Epithelial cell of prostate (primary cell): Measurements from ENCODE around the gene PTRHD1.
A peak's percentile ranks its signal among the peaks of the same experiment; 100 is the strongest.
"Not testable (repeated sequence)": the region's sequence is repeated elsewhere in the genome, so short reads cannot be mapped to it uniquely, and the experiment has no call there.

Source experiments
- DNase-seq: peaks from one replicate; pipeline ENCODE4 v3.0.0-alpha.2; 2011; ENCODE audit warnings: low read depth, low spot score
- H3K27ac ChIP-seq: fragments of 450-650 bp; 2 replicates; pipeline ENCODE4 v1.5.1; 2017; ENCODE audit warnings: mild to moderate bottlenecking

Gene PTRHD1

GRCh38 chr2:24816404-24816803 is 23.2 kb upstream of the PTRHD1 start:
- H3K27ac ChIP-seq = no peak overlapping the region
- DNase-seq = no peak

GRCh38 chr2:24815171-24815570 is 22.0 kb upstream of the PTRHD1 start:
- H3K27ac ChIP-seq = no peak overlapping the region
- no peak for DNase-seq

- DNase-seq = no peak
Measured at GRCh38 chr2:24814516-24814915, 21.3 kb upstream of the PTRHD1 start.

GRCh38 chr2:24813691-24814137 is 20.5 kb upstream of the PTRHD1 start:
- no peak for DNase-seq
- H3K27ac ChIP-seq = no peak overlapping the region

More at GRCh38 chr2:24814516-24814915, 21.3 kb upstream of the PTRHD1 start:
- no peak overlapping the region for H3K27ac ChIP-seq

GRCh38 chr2:24809316-24810007 is 16.3 kb upstream of the PTRHD1 start:
- DNase-seq = no peak
- H3K27ac ChIP-seq = no peak overlapping the region

- DNase-seq = no peak
- H3K27ac ChIP-seq = peak overlapping the region; percentile 26
Measured at GRCh38 chr2:24806661-24807036, 13.5 kb upstream of the PTRHD1 start.

- H3K27ac ChIP-seq = peak overlapping the region; percentile 26
- DNase-seq = not testable (repeated sequence)
Measured at GRCh38 chr2:24805811-24806660, 12.8 kb upstream of the PTRHD1 start.

- H3K27ac ChIP-seq, DNase-seq: not testable (repeated sequence)
Measured at GRCh38 chr2:24800487-24800886, 7.3 kb upstream of the PTRHD1 start.

- no peak overlapping the region for H3K27ac ChIP-seq
- no peak for DNase-seq
Measured at GRCh38 chr2:24797644-24798043, 4.5 kb upstream of the PTRHD1 start.

GRCh38 chr2:24793761-24794435 is 707 bp upstream of the PTRHD1 start:
- peak overlapping the region; percentile 93 for H3K27ac ChIP-seq
- no peak for DNase-seq

- DNase-seq = no peak
- peak overlapping the region; percentile 93 for H3K27ac ChIP-seq
Measured at GRCh38 chr2:24792542-24792873, 683 bp downstream of the PTRHD1 start.

- DNase-seq = no peak
- no peak overlapping the region for H3K27ac ChIP-seq
Measured at GRCh38 chr2:24791452-24791851, 1.7 kb downstream of the PTRHD1 start.

GRCh38 chr2:24788816-24789215 is 4.4 kb downstream of the PTRHD1 start:
- H3K27ac ChIP-seq = no peak overlapping the region
- no peak for DNase-seq

- DNase-seq = no peak
- H3K27ac ChIP-seq = no peak overlapping the region
Measured at GRCh38 chr2:24787532-24787931, 5.7 kb downstream of the PTRHD1 start.

- H3K27ac ChIP-seq = no peak overlapping the region
- no peak for DNase-seq
Measured at GRCh38 chr2:24785671-24786321, 7.4 kb downstream of the PTRHD1 start.

- DNase-seq = no peak
- H3K27ac ChIP-seq = no peak overlapping the region
Measured at GRCh38 chr2:24783641-24784040, 9.6 kb downstream of the PTRHD1 start.

- DNase-seq = no peak
- no peak overlapping the region for H3K27ac ChIP-seq
Measured at GRCh38 chr2:24779116-24779515, 14.1 kb downstream of the PTRHD1 start.

- DNase-seq = no peak
- no peak overlapping the region for H3K27ac ChIP-seq
Measured at GRCh38 chr2:24774373-24774772, 18.8 kb downstream of the PTRHD1 start.

GRCh38 chr2:24771764-24772586 is 21.2 kb downstream of the PTRHD1 start:
- DNase-seq = no peak
- H3K27ac ChIP-seq = no peak overlapping the region

- H3K27ac ChIP-seq = no peak overlapping the region
- DNase-seq = no peak
Measured at GRCh38 chr2:24771061-24771460, 22.1 kb downstream of the PTRHD1 start.
